Measurements from ENCODE around the gene OTUD3.
"Not testable (repeated sequence)": the region's sequence is repeated elsewhere in the genome, so short reads cannot be mapped to it uniquely, and the experiment has no call there.

The OTUD3 gene

DNA sequence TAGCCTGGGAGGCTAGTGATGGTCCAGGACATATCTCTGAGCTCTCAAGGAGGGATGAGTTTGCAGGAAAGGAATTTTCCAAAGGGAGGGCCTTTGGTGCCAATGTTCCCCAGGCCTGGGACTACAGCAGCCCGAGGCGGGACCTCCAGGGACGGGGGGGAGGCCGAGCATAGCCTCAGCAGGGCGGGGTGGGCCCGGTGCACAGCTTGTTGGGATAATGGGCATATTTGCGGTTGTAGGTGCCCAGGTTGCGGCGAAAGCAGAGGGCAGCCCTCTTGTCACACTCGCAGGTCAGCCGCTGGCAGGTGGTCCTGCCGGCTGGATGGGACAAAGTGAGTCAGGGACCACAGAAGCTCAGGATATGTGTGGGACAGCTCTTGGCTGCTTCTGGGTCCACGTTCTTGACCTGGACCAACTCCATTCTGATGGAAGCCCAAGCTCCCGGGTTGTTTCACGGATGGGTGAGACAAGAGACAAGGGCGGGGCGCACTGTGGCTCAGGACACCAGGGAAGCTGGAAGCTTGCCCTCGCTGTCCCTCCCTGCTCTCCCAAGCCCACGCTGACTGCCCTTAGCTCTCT lies 38.0 kb downstream of the OTUD3 start:
- no peak for DNase-seq

DNA sequence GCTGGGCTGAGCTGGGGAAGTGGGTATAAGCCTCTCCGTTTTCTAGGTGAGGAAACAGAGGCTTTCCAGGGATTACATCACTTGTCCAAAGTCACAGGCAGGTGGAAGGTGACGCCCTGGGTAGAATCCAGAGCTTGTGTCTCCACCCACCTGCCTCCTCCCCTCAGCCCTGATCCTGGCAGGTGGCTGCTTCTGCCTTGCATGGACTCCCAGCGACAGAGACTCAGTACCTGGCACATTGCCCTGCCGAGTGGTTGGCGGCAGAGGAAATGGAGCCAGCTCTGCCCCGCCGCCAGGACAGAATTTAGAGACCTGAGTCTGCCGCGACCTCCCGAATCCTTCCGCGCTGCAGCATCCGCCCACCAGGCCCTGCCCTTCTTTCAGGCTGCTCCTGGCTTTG lies 39.1 kb downstream of the OTUD3 start:
- DNase-seq, result no peak

DNA sequence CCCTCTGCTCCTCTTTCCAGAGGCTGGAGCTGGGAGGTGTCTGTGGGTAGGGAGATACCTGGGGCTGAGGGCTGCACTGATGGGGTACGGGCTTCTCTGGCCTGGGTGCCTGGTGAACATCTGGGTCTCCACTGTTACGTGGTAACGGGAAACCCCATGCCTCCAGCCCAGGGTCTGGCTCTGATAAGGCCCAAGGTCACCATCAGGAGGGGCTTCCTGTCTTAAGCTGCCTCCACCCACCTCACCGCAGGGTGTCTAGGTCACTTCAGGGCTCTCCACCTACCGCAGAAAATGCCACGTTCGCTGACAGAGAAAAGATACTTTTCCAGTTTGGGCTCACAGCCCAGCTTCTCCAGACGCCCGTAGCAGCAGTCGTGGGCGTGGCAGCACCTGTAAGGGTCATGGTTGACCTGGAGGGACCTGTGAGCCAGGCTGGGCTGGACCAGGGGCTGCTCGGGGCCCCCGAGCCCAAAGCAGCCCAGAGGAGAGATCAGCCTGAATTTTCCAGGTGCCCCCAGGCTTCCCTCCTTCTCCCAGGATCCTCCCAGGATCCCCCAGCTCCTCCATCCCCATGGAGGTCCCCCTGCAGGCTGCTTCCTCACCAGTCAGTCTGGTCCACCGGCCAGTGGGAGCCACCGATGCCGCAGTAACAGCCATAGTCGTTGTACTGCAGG lies 40.0 kb downstream of the OTUD3 start:
- DNase-seq, result no peak

DNA sequence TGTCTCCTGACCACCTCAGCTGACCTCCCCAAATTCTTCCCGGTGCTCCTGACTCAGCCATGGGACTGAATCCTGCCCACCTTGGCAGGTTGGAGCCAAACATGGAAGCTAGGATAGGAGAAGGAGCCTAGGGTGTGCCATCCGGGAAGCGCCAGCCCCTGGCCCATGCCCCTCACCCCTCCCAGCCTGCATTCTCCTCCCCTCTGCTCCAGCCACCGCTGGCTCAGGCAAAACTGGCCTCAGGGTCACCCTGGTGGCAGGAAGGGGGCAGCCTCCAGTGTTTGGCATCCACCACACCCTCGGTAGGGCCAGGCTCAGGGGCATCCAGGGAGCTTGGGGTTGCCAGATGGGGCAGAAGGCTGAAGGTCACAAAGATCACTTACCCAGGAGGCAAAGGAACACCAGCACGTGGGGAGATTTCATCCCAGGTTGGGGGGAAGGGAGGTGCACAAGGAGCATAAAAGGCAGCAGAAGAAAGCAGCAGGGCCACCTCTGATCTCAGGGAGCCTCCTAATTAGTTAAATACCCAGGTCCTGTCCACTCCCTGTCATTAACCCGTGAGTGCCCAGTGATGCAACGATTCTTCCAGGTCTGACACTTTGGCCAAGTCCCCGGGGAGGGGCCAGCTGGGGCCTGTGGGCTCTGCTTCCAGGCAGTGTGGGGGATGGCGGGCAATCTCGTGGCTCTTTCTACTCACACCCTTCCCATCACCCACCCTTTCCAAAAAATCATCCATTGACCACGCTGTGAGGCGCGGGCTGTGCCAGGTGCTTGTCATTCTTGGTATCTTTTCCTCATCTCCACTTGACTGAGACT lies 41.1 kb downstream of the OTUD3 start, which contains the start of gene PLA2G2E:
Gene PLA2G2E (minus strand): TSS at position 481 of the 816 bp plus-strand sequence. CDS start 58 bp downstream, at position 423.
- no peak for DNase-seq

DNA sequence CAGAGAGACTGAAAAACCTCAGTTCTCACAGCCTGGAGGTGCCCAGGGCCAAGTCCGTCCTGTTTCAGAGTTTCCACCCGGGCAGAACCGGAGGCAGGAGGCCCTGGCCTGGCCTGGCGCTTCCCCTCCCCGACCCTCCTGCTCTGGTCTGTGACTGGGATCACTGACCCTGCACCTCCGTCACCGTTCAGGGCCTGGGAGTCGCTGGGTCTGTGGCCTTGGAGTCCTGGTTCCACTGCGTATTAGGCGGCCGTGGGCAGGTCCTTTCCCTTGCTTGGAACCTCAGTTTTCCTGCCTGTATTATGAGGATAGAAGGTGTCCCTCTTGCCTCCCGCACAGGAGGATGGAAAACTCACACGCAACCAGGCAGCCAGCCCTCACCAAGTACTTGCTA lies 41.8 kb downstream of the OTUD3 start:
- no peak for DNase-seq

DNA sequence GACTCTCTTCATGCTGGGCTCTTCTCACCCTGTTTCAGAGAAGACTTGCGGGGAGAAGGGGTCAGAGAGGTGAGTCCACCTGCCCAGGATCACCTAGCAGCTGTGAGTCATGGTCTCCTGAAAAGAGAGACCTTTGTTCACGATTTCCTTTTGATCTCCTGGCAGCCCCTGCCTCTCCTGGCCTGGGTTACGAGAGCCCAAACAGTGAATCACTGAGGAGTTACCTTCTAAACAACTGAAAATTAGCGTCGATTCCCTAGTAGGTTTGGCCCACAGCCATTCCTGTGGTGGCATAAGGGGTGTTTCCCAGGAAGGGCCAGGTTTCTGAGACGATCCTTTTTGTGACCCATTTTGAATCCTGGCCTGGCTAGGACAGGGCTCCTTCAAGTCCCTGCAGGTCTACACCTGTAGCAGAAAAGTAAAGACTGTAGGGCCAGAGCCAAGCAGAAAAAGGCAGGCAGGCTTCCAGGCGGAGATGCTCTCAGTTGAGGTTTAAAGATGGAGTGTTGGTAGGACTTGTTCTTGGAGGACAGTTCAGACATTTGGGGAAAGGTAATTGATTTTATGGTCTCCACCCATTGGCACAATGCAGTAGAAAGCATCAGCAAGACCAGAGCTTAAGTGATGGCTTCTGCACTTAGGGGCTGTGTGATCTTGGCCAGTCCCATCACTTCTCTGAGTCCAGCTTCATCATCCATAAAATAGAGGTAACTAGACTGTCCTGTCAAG lies 43.3 kb downstream of the OTUD3 start:
- DNase-seq, result no peak

DNA sequence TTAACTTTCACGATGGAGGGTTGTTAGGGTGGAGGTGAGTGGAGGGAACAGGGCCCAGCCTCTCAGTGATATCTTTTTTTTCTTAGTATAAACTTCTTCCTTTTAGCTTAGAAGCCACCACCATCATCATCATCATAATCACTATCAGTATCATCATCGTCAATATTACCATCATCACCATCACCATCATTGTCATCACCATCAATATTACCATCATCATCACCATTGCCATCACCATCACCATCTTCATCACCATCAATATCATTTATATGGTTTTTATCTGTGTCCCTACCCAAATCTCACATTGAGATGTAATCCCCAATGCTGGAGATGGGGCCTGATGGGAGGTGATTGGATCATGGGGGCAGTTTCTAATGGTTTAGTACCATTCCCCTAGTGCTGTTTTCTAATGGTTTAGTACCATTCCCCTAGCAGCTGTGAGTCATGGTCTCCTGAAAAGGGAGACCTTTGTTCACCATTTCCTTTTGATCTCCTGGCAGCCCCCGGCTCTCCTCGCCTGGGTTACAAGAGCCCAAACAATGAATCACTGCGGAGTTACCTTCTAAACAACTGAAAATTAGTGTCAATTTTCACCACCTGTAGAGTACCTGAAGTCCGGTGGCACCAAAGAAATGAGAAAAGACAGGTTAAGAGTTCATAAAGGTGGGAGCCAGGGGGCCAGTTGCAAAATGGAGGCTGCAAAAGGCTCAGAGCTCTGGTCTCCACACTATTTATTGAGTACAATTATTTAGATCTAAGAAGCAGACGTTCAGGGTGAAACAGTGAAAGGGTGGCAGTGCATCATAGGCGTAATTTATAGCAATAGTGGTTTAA lies 44.3 kb downstream of the OTUD3 start:
- no peak for DNase-seq

DNA sequence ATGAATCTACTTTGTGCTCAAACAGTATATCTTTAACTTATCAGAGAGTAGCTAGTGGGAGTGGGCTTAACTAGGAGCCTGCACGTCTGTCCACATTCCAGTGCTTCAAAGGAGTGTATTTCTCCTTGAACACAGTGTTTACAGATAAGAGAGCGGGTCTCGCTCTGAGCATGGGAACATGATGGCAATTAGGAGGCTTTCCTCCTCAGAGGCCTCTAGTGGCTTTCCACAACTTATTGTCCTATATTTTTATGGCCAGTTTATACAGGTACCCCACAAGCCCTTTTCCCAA lies 44.9 kb downstream of the OTUD3 start:
- DNase-seq, result not testable (repeated sequence)

DNA sequence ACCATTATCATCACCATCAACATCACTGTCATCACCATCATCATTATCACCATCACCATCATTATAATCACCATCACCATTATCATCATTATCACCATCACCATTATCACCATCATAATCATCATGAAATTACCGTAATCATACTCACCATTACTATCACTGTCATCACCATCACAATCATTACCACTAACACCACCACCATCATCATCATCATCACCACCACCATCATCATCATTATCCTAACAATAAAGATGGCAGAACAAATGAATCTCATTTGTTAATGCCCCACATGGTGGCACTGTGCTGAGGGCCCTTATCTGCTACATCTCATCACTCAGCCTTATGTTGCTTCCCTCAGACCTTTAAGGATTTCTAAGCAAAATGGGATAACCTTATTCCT lies 50.7 kb downstream of the OTUD3 start:
- no peak for DNase-seq

DNA sequence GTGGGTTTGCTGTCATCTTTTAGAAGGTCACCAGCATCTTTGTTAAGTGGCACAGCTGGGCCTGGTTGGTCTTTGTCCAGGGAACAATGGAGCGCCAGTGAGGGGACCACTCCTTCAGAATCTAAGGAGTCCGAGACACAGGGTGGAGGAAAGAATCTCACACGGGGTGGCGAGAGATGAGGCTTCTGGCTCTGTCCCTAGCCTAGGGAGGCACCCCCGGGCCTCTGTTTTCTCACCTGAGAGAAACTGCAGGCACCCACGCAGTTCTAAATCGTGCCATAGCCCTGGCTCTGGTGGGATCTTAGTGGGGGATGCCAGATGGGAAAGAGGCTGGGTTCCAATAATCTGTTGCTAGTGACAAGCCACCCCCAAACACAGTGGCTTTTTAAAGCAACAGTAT lies 52.1 kb downstream of the OTUD3 start:
- DNase-seq, result no peak

DNA sequence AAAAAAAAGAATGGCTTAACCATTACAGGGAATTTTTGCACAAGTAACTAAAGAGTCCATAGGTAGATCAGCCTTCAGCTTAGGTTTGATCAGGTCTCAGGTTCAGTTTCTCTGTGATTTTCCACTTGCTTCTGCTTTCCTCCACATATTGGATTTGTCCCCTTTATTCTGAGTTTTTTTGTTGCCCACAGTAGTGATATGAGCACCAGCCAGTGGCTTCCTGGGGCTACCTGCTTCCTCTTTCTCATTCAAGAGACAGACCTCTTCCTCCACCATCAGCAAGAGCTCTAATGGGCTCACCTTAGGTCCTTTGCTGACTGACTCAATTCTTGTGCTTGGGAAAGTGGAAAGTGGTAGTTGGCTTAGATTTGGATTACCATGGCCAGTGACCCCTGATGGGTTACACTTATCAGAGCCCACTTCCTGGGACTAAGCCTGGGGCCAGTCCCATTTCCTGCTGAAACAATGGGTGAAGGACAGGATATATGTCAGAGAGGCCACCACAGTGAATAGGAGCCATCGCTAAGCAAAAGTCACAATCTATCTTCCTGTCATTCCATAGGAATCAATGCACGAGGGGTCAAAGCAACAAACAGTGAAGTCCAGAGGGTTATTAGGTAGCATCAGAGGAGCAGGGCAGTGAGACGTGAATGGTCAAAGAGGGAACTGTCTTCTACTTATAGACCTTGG lies 54.0 kb downstream of the OTUD3 start:
- DNase-seq, result no peak

DNA sequence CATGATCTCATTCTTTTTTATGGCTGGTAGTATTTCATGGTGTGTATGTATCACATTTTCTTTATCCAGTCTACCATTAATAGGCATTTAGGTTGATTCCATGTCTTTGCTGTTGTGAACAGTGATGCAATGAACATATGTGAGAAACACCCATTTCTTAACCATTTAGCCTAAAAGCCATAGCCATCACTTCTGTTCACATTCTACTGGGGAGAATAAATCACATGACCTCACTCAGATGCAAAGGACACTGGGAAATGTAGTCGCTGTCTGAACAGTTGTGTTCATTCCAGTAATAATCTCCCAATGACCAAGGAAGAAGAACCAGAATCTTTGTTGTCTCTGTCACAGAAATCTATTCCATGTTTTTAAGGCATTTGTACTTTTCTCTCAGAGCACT lies 56.3 kb downstream of the OTUD3 start:
- no peak for DNase-seq

DNA sequence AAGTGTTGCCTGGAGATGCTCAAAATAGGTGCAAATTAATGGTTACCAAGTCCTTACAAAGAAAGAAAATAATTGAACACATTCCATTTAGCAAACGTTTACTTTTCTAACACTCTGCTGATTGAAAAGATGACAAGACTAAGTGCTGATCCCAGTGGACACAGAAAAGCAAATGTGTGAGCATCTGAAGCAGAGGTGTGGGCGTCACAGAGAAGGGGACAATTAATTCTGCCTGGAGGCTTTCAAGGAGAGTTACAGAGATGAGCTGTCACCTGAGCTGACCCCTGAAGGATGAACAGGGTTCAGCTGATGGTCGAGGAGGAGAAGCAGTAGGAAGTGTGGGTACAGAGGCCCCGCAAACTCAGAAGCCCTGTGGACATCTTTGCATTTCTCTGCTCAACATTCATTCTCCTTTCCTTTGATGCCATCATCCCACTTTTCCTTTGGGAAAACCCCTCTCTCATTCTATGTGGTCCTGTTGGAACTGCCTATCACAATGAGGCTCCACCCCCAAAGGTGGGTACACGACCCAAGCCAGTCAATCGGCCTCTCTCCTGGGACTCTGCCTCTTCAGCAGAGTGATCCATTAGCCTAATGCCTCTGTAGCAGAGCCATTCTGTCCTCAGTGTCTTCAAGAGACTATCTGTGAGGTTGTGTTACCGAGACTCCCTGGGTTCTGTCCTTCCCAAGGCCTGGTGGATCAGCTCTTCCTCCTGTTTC lies 58.5 kb downstream of the OTUD3 start:
- DNase-seq, result no peak

DNA sequence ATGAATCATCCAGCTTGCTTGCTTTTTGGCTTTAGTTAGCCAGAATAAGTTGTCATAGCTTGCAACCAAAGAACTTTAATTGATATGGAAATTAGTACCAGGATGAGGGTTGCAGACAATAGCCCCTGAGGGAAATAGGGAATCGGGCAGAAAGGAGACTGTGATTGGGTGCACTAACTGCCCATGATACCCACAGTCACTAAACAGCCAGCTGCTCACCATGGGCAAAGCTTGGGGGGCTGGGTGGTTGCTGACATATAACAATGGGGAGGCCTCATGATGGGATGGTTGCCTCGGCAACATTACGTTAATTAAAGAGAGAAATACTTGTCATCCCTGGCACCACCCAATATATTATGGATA lies 59.0 kb downstream of the OTUD3 start:
- DNase-seq, result no peak

DNA sequence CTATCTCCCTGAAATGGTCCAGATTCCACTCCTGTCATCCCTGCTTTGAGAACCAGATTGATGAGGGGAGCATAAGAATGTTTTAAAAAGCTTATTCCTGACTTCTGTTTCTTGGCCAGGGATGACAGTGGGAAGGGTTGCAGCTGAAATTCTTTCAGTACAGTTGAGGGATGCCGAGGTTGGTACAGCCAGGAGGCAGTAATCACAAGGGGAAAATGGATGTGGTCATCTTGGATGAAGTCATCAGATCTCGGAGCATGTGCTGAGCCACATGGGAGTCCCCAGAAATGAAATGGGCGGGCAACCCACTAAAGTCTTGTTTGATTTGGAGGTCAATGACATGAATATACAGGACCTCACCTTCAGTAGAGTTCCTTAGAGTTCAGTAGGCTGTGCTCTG lies 59.9 kb downstream of the OTUD3 start:
- DNase-seq, result no peak

DNA sequence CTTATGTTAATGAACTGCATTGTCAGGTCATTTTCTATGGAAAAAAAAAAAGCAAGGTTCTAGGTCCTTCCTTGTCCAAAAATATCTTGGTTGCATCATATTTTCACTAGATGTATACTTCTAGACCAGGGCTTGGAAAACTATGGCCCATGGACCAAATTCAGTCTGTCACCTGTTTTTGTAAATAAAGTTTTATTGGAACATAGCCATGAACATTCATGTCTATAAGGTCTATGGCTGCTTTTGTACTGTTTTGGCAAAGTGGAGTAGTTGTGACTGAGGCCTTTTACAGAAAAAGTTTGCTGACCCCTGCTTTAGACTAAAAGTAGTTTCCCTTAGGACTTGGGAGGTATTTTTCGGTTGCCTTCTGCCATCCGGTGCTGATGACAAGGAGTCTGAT lies 60.5 kb downstream of the OTUD3 start:
- no peak for DNase-seq

DNA sequence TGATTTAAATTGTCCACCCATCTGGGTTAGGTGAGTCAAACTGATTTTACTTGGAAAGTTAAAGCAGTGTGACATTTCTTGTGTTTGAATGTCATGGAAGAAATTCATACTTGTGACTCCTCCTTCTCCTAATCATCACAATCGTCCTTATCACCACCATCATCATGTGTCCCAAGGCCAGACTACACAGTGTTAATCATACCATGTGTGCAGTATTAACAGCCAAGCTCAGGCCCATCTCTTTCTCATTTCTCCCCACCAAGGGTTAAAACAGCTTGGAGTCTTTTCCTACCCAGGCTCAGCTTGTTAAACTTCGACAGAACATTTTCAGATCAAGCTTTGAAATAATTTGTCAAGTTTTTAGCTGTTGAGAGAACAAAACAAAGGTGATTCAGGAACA lies 63.7 kb downstream of the OTUD3 start:
- no peak for DNase-seq

DNA sequence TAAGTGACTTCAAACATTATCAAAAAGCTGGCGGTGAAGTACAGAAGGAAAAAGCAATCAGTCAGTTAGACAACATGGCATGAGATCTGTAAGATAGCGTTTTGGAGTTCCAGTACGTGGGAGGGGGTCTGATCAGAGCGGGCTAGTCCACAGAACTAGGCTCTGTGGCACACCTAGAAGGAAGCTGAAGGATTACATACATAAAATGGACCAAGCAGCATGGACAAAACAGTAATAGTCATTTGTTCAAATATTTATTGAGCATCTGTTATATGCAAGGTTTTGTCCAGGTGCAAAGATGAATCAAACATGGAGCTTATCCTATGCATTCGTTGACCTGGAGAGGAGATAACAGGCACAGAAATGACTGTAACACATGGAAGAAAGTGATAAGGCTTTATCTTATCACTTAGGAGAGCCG lies 64.1 kb downstream of the OTUD3 start:
- DNase-seq, result no peak

DNA sequence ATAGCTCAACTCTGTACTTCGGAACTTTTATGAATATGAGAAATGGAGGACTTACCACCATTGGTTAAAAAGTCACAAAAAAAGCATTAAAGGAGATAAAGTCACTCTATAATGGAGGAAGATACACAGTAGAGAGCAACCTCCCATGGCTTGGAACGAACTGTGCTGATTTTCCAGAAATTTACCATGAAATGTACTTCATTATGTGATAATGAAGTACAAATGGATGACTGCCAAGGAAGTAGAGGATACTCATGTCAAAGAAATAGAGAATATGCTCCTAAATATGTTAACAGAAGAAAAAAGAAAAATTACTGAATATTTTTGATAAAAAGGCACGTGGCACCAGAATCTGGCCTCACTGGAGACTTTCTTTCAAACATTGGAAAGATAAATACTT lies 64.8 kb downstream of the OTUD3 start:
- no peak for DNase-seq

DNA sequence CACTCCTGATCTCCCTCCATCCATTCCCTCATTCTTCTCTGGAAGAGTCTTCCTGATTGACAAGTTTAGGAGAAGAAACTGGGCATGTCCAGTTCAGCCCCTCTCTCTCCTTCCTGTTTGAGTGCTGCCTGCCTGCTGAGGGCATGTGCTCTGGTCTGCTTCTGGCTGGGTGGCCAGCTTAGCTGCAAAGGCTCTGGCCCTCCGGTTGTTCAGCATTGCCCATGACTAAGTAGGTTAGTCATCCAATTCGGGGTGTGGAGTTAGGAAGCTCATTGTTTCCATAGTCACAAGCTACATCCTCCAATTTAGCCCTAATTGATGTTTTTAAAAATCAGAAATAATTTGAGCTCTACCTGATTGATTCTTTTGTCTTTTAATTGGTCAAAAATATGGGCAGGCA lies 66.8 kb downstream of the OTUD3 start:
- no peak for DNase-seq

DNA sequence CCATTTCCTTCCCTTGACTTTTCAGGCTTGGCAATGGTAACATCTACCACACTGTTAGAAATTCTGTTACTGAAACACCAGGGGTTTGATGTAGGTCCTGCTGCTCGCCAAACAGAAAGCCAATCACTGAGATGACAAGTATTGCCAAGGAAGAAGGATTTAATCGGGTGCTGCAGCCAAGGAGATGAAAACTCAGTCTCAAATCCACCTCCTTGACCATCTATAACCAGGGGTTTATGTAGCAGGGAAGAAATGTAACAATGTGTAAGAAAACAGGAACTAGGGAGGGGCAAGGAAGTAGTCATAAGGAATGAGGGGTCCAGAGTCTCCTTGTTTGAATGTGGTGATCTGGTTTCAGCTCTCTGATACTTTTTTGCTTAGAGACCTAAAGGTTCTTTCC lies 71.9 kb downstream of the OTUD3 start:
- no peak for DNase-seq
